WTC11 (cell line): ENCODE results near the gene SLC25A41. TPM values are rescaled to one million over a fixed set of nuclear protein-coding genes. Genes with fewer than 3 reads are reported as not detected.

Experiments
- ATF1 ChIP-seq: sonication (generic); formaldehyde crosslinking; IDR thresholded peaks from 2 replicates; pipeline ENCODE4 v1.8.1; 2023; ENCODE audit warnings: mild to moderate bottlenecking, moderate library complexity, missing genetic modification reagents
- CBFB ChIP-seq: sonication (generic); formaldehyde crosslinking; IDR thresholded peaks from 2 replicates; pipeline ENCODE4 v1.8.1; 2022; ENCODE audit warnings: mild to moderate bottlenecking, low read depth, missing genetic modification reagents
- ELF4 ChIP-seq: sonication (generic); formaldehyde crosslinking; IDR thresholded peaks from 2 replicates; pipeline ENCODE4 v1.8.1; 2022; ENCODE audit warnings: low read depth, mild to moderate bottlenecking, moderate library complexity, missing genetic modification reagents
- ETV6 ChIP-seq: sonication (generic); formaldehyde crosslinking; IDR thresholded peaks from 2 replicates; pipeline ENCODE4 v1.8.1; 2022; ENCODE audit warnings: mild to moderate bottlenecking, missing genetic modification reagents
- FOXK1 ChIP-seq: sonication (generic); formaldehyde crosslinking; IDR thresholded peaks from 2 replicates; pipeline ENCODE4 v1.8.0; 2022; ENCODE audit warnings: mild to moderate bottlenecking, moderate library complexity, missing genetic modification reagents
- JUN ChIP-seq: sonication (generic); formaldehyde crosslinking; IDR thresholded peaks from 2 replicates; pipeline ENCODE4 v1.8.0; 2023; ENCODE audit warnings: mild to moderate bottlenecking, missing genetic modification reagents
- NFYB ChIP-seq: sonication (generic); formaldehyde crosslinking; conservative IDR thresholded peaks from 2 replicates; pipeline ENCODE4 v1.8.0; 2022; ENCODE audit warnings: low read depth, missing genetic modification reagents
- NR3C1 ChIP-seq: sonication (generic); formaldehyde crosslinking; conservative IDR thresholded peaks from 2 replicates; pipeline ENCODE4 v1.8.1; 2023; ENCODE audit warnings: low read depth, mild to moderate bottlenecking, missing genetic modification reagents
- OVOL2 ChIP-seq: fragments of 250-450 bp; sonication (Bioruptor Pico); IDR thresholded peaks from 2 replicates; pipeline ENCODE4 v1.9.0; 2021; ENCODE audit warnings: mild to moderate bottlenecking, borderline replicate concordance
- RELA ChIP-seq: sonication (generic); formaldehyde crosslinking; IDR thresholded peaks from 2 replicates; pipeline ENCODE4 v1.8.1; 2022; ENCODE audit warnings: missing genetic modification reagents, mild to moderate bottlenecking, borderline replicate concordance
- SOX15 ChIP-seq: fragments of 250-450 bp; sonication (Bioruptor Pico); IDR thresholded peaks from 2 replicates; pipeline ENCODE4 v1.9.0; 2021; ENCODE audit warnings: mild to moderate bottlenecking
- TCF7 ChIP-seq: sonication (generic); formaldehyde crosslinking; IDR thresholded peaks from 2 replicates; pipeline ENCODE4 v1.8.0; 2022; ENCODE audit warnings: mild to moderate bottlenecking, low read depth, missing genetic modification reagents, moderate library complexity
- TEAD4 ChIP-seq: sonication (generic); formaldehyde crosslinking; IDR thresholded peaks from 2 replicates; pipeline ENCODE4 v1.8.0; 2022; ENCODE audit warnings: mild to moderate bottlenecking, missing genetic modification reagents
- ZNF219 ChIP-seq: sonication (generic); formaldehyde crosslinking; IDR thresholded peaks from 2 replicates; pipeline ENCODE4 v1.8.0; 2023; ENCODE audit warnings: missing genetic modification reagents, mild to moderate bottlenecking, borderline replicate concordance
- ZNF232 ChIP-seq: sonication (generic); formaldehyde crosslinking; IDR thresholded peaks from 2 replicates; pipeline ENCODE4 v1.8.0; 2022; ENCODE audit warnings: mild to moderate bottlenecking, missing genetic modification reagents
- ZNF396 ChIP-seq: fragments of 250-450 bp; sonication (Bioruptor Pico); IDR thresholded peaks from 2 replicates; pipeline ENCODE4 v1.8.0; 2021; ENCODE audit warnings: mild to moderate bottlenecking, moderate library complexity, borderline replicate concordance
- total RNA-seq: library from RNA; stranded (reverse); gene quantifications from 3 replicates; pipeline ENCODE4 v1.2.3, GENCODE V29; 2021
- TF ChIP-seq, protein P1 (sequence below): fragments of 250-450 bp; sonication (Bioruptor Pico); conservative IDR thresholded peaks from 2 replicates; pipeline ENCODE4 v1.9.0; 2021; ENCODE audit warnings: mild to moderate bottlenecking
- TF ChIP-seq, protein P2 (sequence below): sonication (generic); formaldehyde crosslinking; IDR thresholded peaks from 2 replicates; pipeline ENCODE4 v1.8.0; 2022; ENCODE audit warnings: mild to moderate bottlenecking, missing genetic modification reagents
- TF ChIP-seq, protein P3 (sequence below): sonication (generic); formaldehyde crosslinking; conservative IDR thresholded peaks from 2 replicates; pipeline ENCODE4 v1.8.1; 2022; ENCODE audit warnings: mild to moderate bottlenecking, missing genetic modification reagents
- TF ChIP-seq, protein P4 (sequence below): sonication (generic); formaldehyde crosslinking; IDR thresholded peaks from 2 replicates; pipeline ENCODE4 v1.8.1; 2022; ENCODE audit warnings: mild to moderate bottlenecking, moderate library complexity, missing genetic modification reagents
- TF ChIP-seq, protein P5 (sequence below): sonication (generic); formaldehyde crosslinking; IDR thresholded peaks from 2 replicates; pipeline ENCODE4 v1.8.1; 2023; ENCODE audit warnings: mild to moderate bottlenecking, moderate library complexity, missing genetic modification reagents
- TF ChIP-seq, protein P6 (sequence below): sonication (generic); formaldehyde crosslinking; IDR thresholded peaks from 2 replicates; pipeline ENCODE4 v1.8.1; 2022; ENCODE audit warnings: mild to moderate bottlenecking, missing genetic modification reagents, moderate library complexity, borderline replicate concordance
- TF ChIP-seq, protein P7 (sequence below): sonication (generic); formaldehyde crosslinking; IDR thresholded peaks from 2 replicates; pipeline ENCODE4 v1.8.1; 2022; ENCODE audit warnings: missing genetic modification reagents, borderline replicate concordance
- TF ChIP-seq, protein P8 (sequence below): sonication (generic); formaldehyde crosslinking; IDR thresholded peaks from 2 replicates; pipeline ENCODE4 v1.8.1; 2023; ENCODE audit warnings: mild to moderate bottlenecking, missing genetic modification reagents
- TF ChIP-seq, protein P9 (sequence below): sonication (generic); formaldehyde crosslinking; conservative IDR thresholded peaks from 2 replicates; pipeline ENCODE4 v1.8.1; 2023; ENCODE audit warnings: mild to moderate bottlenecking, low read depth, missing genetic modification reagents, moderate library complexity

The SLC25A41 gene
- total RNA-seq, 1 experiment from 2014 or later = 0.35 TPM

DNA sequence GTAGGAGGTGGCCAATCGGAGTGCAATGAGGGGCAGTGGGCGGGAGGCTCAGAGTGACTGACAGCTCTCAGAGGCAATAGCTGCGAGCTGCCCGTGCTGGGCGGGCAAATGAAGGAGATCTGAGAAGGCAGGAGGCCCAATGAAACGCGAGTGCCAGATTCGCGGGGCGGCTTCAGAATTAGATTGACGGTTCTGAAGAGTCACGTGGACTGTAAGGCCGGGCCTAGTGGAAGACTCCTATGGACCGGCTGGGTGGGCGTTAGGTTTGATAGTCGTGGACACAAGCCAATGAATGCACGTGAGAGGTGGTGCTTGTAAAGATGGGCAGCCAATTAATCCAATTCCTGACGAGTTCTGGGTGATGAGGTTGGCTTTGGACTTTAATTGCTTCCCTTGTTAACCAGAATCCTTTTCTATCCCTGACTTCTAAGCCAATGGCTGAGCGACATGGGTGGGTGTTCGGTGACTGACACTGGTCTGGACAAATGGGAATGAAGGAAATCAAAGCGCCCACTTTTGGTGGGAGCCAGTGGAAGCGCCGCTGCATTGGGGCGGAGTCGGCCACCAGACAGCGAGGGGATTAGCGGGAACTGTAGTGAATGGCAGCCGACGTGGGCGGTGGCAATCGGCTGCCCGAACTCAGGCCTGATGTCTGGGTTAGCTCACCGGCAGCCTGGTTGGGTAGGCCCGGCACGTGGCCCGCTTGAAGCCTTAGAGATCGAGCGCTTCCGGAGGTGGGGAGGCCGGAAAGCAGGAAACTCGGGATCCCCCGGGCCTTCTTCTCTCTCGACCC is 8.4 kb downstream of the SLC25A41 start (continued):
- TF ChIP-seq, protein P1, sequence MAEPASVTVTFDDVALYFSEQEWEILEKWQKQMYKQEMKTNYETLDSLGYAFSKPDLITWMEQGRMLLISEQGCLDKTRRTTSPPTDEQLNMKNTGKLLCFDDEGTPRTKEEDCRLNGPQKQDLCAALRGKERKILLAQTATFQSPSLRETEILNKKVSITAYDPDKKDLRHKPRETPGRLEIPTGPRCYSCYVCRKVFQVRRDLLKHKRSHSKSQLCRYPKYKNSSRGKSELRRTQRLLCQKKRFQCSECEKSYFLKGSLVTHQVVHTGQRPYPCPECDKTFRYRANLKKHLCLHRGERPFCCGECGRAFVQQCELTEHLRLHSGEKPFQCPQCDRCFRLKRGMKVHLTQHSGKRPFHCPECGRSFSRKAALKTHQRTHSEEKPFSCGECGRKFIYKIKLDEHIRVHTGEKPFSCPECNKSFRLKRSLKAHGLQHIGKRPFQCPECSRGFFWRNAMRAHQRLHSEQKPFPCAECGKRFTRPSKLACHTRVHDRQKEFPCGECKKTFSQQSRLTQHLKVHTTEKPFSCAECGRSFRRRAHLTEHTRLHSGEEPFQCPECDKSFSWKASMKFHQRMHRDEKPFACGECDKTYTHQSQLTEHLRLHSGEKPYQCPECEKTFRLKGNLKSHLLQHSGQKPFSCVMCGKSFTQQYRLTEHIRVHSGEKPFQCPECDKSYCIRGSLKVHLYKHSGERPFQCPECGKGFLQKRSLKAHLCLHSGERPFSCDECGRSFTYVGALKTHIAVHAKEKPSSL (CRISPR knock-in tag) = no peak
- TF ChIP-seq, protein P2, sequence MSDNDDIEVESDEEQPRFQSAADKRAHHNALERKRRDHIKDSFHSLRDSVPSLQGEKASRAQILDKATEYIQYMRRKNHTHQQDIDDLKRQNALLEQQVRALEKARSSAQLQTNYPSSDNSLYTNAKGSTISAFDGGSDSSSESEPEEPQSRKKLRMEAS = peak; percentile 99
- peak; percentile 93 for TF ChIP-seq FOXK1 (CRISPR knock-in tag)
- peak; percentile 98 for TF ChIP-seq NFYB (CRISPR knock-in tag)
- no peak for TF ChIP-seq CBFB
- no peak for TF ChIP-seq OVOL2
- TF ChIP-seq RELA (CRISPR knock-in tag) = peak; percentile 94
- TF ChIP-seq, protein P3, sequence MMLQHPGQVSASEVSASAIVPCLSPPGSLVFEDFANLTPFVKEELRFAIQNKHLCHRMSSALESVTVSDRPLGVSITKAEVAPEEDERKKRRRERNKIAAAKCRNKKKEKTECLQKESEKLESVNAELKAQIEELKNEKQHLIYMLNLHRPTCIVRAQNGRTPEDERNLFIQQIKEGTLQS (CRISPR knock-in tag) = peak; percentile 89
- TF ChIP-seq TEAD4 (CRISPR knock-in tag) = peak; percentile 88
- peak; percentile 96; the same call in 1 of the 2 replicates for TF ChIP-seq ZNF219 (CRISPR knock-in tag)
- peak; percentile 86; the same call in 1 of the 2 replicates for TF ChIP-seq ELF4
- TF ChIP-seq, protein P4, sequence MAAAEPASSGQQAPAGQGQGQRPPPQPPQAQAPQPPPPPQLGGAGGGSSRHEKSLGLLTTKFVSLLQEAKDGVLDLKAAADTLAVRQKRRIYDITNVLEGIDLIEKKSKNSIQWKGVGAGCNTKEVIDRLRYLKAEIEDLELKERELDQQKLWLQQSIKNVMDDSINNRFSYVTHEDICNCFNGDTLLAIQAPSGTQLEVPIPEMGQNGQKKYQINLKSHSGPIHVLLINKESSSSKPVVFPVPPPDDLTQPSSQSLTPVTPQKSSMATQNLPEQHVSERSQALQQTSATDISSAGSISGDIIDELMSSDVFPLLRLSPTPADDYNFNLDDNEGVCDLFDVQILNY (CRISPR knock-in tag) = peak; percentile 87
- TF ChIP-seq, protein P5, sequence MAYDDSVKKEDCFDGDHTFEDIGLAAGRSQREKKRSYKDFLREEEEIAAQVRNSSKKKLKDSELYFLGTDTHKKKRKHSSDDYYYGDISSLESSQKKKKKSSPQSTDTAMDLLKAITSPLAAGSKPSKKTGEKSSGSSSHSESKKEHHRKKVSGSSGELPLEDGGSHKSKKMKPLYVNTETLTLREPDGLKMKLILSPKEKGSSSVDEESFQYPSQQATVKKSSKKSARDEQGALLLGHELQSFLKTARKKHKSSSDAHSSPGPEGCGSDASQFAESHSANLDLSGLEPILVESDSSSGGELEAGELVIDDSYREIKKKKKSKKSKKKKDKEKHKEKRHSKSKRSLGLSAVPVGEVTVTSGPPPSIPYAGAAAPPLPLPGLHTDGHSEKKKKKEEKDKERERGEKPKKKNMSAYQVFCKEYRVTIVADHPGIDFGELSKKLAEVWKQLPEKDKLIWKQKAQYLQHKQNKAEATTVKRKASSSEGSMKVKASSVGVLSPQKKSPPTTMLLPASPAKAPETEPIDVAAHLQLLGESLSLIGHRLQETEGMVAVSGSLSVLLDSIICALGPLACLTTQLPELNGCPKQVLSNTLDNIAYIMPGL (CRISPR knock-in tag) = no peak
- TF ChIP-seq ETV6 (CRISPR knock-in tag) = peak; percentile 93
- TF ChIP-seq, protein P6, sequence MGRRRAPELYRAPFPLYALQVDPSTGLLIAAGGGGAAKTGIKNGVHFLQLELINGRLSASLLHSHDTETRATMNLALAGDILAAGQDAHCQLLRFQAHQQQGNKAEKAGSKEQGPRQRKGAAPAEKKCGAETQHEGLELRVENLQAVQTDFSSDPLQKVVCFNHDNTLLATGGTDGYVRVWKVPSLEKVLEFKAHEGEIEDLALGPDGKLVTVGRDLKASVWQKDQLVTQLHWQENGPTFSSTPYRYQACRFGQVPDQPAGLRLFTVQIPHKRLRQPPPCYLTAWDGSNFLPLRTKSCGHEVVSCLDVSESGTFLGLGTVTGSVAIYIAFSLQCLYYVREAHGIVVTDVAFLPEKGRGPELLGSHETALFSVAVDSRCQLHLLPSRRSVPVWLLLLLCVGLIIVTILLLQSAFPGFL (CRISPR knock-in tag) = 0 out of 2 replicates have a peak, but pooled peaks have one; percentile 56
- TF ChIP-seq JUN (CRISPR knock-in tag) = peak; percentile 96
- TF ChIP-seq SOX15 = no peak
- TF ChIP-seq, protein P7, sequence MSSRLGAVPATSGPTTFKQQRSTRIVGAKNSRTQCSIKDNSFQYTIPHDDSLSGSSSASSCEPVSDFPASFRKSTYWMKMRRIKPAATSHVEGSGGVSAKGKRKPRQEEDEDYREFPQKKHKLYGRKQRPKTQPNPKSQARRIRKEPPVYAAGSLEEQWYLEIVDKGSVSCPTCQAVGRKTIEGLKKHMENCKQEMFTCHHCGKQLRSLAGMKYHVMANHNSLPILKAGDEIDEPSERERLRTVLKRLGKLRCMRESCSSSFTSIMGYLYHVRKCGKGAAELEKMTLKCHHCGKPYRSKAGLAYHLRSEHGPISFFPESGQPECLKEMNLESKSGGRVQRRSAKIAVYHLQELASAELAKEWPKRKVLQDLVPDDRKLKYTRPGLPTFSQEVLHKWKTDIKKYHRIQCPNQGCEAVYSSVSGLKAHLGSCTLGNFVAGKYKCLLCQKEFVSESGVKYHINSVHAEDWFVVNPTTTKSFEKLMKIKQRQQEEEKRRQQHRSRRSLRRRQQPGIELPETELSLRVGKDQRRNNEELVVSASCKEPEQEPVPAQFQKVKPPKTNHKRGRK = 0 out of 2 replicates have a peak, but pooled peaks have one; percentile 68
- peak; percentile 94 for TF ChIP-seq TCF7 (CRISPR knock-in tag)
- TF ChIP-seq, protein P8, sequence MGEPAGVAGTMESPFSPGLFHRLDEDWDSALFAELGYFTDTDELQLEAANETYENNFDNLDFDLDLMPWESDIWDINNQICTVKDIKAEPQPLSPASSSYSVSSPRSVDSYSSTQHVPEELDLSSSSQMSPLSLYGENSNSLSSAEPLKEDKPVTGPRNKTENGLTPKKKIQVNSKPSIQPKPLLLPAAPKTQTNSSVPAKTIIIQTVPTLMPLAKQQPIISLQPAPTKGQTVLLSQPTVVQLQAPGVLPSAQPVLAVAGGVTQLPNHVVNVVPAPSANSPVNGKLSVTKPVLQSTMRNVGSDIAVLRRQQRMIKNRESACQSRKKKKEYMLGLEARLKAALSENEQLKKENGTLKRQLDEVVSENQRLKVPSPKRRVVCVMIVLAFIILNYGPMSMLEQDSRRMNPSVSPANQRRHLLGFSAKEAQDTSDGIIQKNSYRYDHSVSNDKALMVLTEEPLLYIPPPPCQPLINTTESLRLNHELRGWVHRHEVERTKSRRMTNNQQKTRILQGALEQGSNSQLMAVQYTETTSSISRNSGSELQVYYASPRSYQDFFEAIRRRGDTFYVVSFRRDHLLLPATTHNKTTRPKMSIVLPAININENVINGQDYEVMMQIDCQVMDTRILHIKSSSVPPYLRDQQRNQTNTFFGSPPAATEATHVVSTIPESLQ = no peak
- no peak for TF ChIP-seq ZNF396 (CRISPR knock-in tag)
- TF ChIP-seq ATF1 = no peak; the same call in 1 of the 2 replicates
- TF ChIP-seq ZNF232 (CRISPR knock-in tag) = peak; percentile 87; the same call in 1 of the 2 replicates
- TF ChIP-seq, protein P9, sequence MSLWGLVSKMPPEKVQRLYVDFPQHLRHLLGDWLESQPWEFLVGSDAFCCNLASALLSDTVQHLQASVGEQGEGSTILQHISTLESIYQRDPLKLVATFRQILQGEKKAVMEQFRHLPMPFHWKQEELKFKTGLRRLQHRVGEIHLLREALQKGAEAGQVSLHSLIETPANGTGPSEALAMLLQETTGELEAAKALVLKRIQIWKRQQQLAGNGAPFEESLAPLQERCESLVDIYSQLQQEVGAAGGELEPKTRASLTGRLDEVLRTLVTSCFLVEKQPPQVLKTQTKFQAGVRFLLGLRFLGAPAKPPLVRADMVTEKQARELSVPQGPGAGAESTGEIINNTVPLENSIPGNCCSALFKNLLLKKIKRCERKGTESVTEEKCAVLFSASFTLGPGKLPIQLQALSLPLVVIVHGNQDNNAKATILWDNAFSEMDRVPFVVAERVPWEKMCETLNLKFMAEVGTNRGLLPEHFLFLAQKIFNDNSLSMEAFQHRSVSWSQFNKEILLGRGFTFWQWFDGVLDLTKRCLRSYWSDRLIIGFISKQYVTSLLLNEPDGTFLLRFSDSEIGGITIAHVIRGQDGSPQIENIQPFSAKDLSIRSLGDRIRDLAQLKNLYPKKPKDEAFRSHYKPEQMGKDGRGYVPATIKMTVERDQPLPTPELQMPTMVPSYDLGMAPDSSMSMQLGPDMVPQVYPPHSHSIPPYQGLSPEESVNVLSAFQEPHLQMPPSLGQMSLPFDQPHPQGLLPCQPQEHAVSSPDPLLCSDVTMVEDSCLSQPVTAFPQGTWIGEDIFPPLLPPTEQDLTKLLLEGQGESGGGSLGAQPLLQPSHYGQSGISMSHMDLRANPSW (CRISPR knock-in tag) = no peak
- no peak for TF ChIP-seq NR3C1
